ENCODE results near the gene PARS2. TPM values are rescaled to one million over a fixed set of nuclear protein-coding genes. Genes with fewer than 3 reads are reported as not detected.

Gene PARS2
- total RNA-seq, 2 experiments from 2014 or later = 5.3 to 7.6 TPM

DNA sequence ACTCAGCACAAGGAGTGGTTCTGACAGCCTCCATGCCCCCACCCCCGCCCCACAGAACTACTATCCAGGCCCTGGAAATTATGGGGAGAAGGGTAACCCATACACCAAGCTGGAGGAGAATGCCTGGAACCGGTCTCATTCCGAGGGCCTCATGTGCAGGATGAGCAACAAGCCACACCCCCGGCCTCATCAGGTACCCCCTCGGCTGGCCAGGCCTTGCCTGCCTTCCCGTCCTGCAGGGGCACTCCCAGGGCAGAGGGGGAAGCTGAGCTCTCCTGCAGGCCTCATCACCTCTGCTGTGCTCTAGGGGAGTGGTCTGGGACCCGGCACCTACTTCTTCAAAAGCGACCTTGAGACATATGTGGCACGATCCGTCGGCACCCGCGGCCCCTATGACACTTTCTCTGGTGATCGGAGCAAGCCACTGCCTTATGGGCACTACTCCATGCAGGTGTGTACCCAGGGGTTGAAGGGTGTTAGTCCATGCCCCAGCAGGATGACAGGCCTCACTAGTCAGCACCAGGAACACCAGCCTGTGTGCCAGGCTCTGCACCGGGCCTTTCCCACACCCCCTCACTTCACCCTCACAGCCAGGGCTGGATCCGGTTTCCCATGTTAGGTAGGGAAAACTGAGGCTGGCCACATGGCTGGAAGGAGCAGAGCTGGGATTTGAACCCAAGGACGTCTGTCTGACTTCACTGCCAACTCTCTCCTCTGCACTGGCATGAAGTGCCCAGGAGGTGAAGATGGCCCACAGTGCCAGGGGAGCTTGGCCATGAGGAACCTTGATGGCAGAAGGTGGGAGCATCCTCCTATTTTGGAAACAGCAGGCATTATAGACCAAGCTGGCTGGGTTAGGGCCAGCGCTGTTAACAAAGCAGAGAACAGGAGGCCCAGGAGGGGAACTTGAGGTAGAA is 47.7 kb upstream of the PARS2 start:
- Histone ChIP-seq H3K9me3 (ENCODE audit: low read length) (no peaks in the 10 kb centered on the region), H3K4me2 (ENCODE audit: low read length) (no peak overlapping the region), H3K4me3 (ENCODE audit: low read depth, low read length, poor library complexity, severe bottlenecking) (no peak overlapping the region), H3K27ac (ENCODE audit: low read depth, low read length, poor library complexity, severe bottlenecking) (no peak overlapping the region), H3K9me2 (ENCODE audit: insufficient read depth, low read length) (no peaks in the 10 kb centered on the region), H3K79me2 (ENCODE audit: insufficient read depth, low read depth, low read length) (no peaks in the 10 kb centered on the region), H4K20me1 (ENCODE audit: insufficient read depth, low read length) (no peaks in the 10 kb centered on the region), H3K4me1 (ENCODE audit: insufficient read depth, low read length, poor library complexity, severe bottlenecking) (no peaks in the 10 kb centered on the region), H3K36me3 (ENCODE audit: insufficient read depth, low read length) (no peaks in the 10 kb centered on the region), H2AFZ (ENCODE audit: low read length) (no peak overlapping the region)
- TF ChIP-seq EZH2phosphoT487 (IDR thresholded peaks at IDR 0.05; ENCODE audit: borderline replicate concordance, low read depth, low read length) = no peak
- TF ChIP-seq, protein P1, sequence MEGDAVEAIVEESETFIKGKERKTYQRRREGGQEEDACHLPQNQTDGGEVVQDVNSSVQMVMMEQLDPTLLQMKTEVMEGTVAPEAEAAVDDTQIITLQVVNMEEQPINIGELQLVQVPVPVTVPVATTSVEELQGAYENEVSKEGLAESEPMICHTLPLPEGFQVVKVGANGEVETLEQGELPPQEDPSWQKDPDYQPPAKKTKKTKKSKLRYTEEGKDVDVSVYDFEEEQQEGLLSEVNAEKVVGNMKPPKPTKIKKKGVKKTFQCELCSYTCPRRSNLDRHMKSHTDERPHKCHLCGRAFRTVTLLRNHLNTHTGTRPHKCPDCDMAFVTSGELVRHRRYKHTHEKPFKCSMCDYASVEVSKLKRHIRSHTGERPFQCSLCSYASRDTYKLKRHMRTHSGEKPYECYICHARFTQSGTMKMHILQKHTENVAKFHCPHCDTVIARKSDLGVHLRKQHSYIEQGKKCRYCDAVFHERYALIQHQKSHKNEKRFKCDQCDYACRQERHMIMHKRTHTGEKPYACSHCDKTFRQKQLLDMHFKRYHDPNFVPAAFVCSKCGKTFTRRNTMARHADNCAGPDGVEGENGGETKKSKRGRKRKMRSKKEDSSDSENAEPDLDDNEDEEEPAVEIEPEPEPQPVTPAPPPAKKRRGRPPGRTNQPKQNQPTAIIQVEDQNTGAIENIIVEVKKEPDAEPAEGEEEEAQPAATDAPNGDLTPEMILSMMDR (conservative IDR thresholded peaks at IDR 0.05; ENCODE audit: low read length) = no peak
- CTCF ChIA-PET (ENCODE audit: unreplicated experiment) = no interaction called here
- DNase-seq (ENCODE audit: low spot score) = no peak
- POLR2A ChIA-PET = no interaction called here
- no TSS peak for BruUV-seq (replicated peaks)
- intact Hi-C loops (cut with micrococcal nuclease; ENCODE audit: unreplicated experiment) = loop anchor here (5.0 kb wide), 1 partner anchor 315 kb away; no protein-coding TSS in a partner anchor

DNA sequence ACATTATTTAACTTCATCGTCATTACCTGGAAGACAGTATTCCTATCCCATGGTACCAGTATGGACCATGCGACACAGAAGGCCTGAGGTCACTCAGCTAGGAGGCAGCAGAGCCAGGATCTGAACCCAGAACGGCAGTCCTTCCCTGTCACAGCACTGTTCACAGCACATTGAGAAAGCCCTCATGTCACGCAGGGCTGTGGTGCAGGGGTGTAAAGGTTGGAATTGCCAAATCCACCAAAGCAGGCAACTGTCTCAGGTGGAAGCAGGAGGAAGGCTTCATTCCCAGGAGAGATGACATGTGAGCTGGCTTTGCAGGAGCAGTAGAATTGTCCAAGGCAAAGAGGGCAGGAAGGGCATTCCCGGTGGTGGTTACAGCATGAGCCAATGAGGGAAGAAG is 46.7 kb upstream of the PARS2 start:
- ChIA-PET CTCF (ENCODE audit: unreplicated experiment) (no interaction called here), POLR2A (no interaction called here)
- no peak overlapping the region for H3K27ac ChIP-seq (ENCODE audit: low read depth, low read length, poor library complexity, severe bottlenecking)
- no peaks in the 10 kb centered on the region for H3K4me1 ChIP-seq (ENCODE audit: insufficient read depth, low read length, poor library complexity, severe bottlenecking)
- H3K4me3 ChIP-seq (ENCODE audit: low read depth, low read length, poor library complexity, severe bottlenecking) = no peak overlapping the region
- H3K9me3 ChIP-seq (ENCODE audit: low read length) = no peaks in the 10 kb centered on the region
- no peak for DNase-seq (ENCODE audit: low spot score)
- H2AFZ ChIP-seq (ENCODE audit: low read length) = no peak overlapping the region
- no peak overlapping the region for H3K4me2 ChIP-seq (ENCODE audit: low read length)
- intact Hi-C loops (cut with micrococcal nuclease; ENCODE audit: unreplicated experiment) = loop anchor here (5.0 kb wide), 1 partner anchor 314 kb away; no protein-coding TSS in a partner anchor
- no peaks in the 10 kb centered on the region for H3K79me2 ChIP-seq (ENCODE audit: insufficient read depth, low read depth, low read length)
- no peak for TF ChIP-seq EZH2phosphoT487 (IDR thresholded peaks at IDR 0.05; ENCODE audit: borderline replicate concordance, low read depth, low read length)
- TF ChIP-seq, protein P1 (conservative IDR thresholded peaks at IDR 0.05; ENCODE audit: low read length) = no peak
- no peaks in the 10 kb centered on the region for H3K36me3 ChIP-seq (ENCODE audit: insufficient read depth, low read length)
- no peaks in the 10 kb centered on the region for H3K9me2 ChIP-seq (ENCODE audit: insufficient read depth, low read length)
- H4K20me1 ChIP-seq (ENCODE audit: insufficient read depth, low read length) = no peaks in the 10 kb centered on the region
- no TSS peak for BruUV-seq (replicated peaks)

Data from OCI-LY7 (cell line).